HG03064 (cell line): Measurements from ENCODE around the gene TRMT10C.
"Not testable (repeated sequence)": the region's sequence is repeated elsewhere in the genome, so short reads cannot be mapped to it uniquely, and the experiment has no call there.

Experiments
- ATAC-seq: cut with Tn5 transposase; IDR thresholded peaks from one replicate; pipeline ENCODE4 v1.9.1; 2021; ENCODE audit warnings: low read depth; ENCODE audit not compliant: unreplicated experiment

TRMT10C gene

DNA sequence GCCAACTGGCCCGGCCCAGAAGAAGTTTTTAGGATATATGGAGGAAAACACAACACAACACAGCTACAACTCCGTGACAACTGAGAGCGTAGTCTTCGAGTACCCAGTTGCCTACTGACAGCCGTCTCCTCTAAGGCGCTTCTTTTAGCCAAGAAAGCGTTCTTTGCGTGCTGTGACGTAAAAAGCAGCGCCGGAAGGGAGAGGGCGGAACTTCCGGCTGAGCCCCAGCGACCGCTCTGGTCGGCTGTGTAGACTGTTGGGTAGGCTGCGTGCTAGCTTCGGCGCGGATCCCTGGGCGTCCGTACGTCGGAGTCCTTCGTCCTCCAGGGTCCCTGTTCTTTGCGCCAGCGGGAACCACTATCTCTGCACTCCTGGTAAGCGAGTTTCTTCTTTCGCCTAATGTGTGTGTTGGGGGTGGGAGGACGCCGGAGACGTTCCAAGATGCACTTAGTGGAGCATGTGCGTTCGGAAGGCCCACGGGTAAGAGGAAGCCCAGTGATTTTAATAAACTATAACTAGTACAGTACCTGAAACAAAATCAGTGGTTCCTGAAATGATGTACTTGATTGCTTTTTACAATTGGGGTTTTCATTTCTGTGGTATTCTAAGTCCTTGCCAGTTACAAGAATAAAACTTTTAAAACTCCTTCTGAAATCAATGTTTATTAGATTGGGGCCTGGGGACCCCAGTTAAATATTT lies at the start of gene TRMT10C:
TSS of gene TRMT10C (plus strand) at position 239 of the 699 bp plus-strand sequence. CDS start 2,914 bp downstream, outside the sequence.
- peak; percentile 99 for ATAC-seq

DNA sequence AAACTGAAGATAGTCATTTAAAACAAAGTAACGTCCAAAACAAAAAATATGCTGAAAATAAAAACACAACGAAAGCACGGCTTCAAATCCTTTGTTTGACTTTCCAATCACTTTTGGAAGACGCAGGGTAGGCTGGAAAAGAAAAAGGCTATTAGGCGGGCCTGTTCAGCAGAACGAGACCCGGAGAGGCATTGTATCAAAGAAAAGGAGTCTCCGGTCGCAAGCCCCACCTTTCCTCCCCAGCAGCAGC lies 49.3 kb upstream of the TRMT10C start:
- no peak for ATAC-seq

DNA sequence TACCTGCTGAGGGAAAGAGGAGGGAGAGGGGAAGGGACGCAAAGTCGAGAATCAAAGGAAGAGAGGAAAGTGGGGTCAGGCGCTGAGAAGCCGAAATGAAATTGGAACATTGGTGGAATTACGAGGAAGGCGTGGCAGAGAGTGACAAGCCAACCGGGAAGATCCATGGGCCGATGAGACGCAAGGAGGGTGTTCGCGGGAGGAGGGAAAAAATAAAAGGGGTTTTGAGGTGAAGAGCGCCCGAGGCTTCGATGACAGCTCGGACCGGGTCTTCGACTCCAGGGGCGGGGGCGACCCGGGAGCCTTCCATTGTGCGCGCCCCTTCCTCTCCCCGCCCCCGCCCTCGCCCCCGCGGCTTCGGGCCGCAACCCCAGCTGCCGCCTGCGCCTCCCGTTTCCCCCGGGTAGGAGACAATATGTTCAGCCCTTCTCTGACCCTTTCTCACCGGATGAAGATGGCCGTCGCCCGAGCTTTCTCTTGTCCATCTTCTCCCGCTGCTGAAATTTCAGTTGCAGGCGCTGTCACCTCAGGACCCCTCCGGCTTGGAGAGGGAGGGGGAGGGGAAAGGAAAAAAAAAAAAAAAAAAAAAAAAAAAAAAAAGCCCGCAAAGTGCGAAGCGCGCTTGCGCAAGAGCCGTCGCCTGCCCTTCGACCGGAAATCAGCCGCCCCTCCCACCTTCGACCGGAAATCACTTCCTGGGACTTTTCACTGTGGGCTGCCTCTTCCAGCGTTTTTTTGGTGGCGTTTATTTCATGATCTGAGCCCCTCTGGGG lies 48.8 kb upstream of the TRMT10C start, which contains the start of gene SENP7:
TSS of gene SENP7 (minus strand) at position 567 of the 773 bp plus-strand sequence. CDS start at position 485, 82 bp downstream.
- ATAC-seq, result no peak

DNA sequence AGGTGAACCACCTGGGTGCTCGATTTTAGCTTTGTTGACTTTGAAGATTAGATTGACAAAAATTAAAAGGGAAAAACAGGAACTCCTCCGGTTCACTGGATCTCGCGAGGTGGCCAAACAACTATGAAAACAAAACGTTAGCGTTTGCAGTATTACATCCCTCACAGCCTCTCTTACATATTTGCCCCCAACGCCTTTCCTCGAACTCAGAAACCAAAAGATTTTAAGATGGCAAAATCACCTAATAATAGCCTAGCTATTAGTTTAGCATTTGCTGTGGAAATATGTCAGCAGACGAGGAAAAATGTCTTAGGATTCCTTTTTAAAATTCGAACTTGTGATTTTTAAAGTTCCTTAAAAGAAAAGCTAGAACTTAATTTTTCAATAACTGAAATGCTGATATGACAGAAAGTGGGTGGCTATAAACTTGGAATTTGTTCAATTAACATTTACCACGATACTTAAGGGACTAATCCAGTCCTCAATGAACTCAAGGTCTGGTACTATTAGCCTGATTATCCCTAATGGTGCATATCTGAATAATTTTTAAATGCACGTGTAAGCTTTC lies 48.2 kb upstream of the TRMT10C start:
- no peak for ATAC-seq

- ATAC-seq, result peak; percentile 97
These were observed 43.2 kb upstream of the TRMT10C start for GRCh38 chr3:101518421-101518871.

GRCh38 chr3:101519685-101520365 lies 41.8 kb upstream of the TRMT10C start:
- ATAC-seq, result no peak

DNA sequence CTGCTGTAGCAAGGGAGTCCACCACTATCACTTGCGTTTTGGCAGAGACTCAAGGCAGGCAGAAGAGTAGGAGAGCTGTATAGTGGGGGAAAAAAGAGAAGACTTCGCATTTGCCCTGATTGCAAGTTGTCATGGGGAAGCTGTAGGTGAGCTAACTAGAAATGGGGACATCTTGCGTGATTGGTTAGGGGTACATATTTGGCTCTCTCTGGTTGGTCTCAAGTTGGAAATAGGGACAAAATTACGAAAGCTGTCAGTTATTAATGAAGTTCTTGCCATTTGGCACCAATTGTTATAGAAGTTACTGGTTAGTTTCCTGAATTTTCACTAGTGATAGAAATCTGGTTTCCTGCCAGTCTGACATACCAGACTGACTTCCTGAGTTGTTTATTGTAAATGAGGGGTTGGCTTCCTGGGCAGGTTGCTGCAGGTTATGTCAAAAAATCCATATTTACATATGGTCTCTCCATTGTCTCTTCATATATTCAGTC lies 40.4 kb upstream of the TRMT10C start:
- no peak for ATAC-seq

DNA sequence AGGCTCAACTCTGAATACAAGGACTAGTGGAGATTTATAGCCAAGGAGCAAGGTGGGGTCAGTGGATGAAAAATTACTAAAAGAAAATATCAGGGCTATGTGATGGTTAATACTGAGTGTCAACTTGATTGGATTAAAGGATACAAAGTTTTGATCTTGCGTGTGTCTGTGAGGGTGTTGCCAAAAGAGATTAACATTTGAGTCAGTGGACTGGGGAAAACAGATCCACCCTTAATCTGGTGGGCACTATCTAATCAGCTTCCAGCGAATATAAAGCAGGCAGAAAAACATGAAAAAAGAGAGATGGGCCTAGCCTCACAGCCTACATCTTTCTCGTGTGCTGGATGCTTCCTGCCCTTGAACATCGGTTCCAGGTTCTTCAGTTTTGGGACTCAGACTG lies 34.2 kb upstream of the TRMT10C start:
- ATAC-seq, result no peak

- ATAC-seq, result no peak
These were observed 33.8 kb upstream of the TRMT10C start for GRCh38 chr3:101527906-101528305.

DNA sequence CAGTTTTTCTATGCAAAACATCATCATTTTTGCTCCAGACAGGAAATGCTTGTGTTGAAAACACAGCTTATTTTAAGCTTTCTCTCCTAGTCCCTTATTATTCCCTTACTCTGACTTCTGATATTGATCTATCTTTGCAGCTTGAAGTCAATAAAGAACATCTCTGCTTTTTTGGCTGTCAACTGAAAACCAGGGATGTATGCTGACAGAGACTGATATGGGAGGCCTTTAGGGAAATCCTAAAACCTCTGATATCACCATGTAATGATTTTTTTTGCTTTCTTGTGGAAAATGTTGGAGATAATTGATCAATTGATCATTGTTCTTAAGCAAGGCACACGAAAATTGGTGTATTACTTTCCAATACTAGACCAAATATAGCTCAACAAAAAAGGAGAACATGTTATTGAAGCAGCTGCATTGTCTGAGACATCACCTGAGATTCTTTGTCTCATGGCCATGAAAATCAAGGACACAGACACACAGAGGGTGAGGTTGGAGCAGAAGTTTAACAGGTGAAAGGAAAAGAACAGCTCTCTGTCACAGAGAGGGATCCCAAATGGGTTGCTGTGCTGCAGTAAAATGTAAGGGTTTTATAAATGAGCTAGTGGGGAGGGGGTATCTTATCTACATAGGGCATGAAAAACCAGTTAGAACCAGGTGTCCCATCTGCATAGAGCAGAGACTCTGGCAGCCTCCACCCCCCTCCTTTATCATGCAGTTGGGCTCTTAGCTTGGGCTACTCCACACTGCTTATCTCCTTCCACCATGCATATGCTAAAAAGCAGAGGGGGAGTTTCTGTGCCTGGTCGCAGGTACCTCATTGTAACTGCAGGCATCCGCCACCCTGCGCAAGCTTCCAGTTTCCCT lies 31.6 kb upstream of the TRMT10C start:
- ATAC-seq, result no peak

GRCh38 chr3:101530686-101531047 lies 31.0 kb upstream of the TRMT10C start:
- ATAC-seq, result no peak

GRCh38 chr3:101531473-101532086 lies 30.1 kb upstream of the TRMT10C start:
- ATAC-seq, result no peak

GRCh38 chr3:101532783-101533602 lies 28.7 kb upstream of the TRMT10C start:
- ATAC-seq, result no peak

- no peak for ATAC-seq
These were observed 28.1 kb upstream of the TRMT10C start for GRCh38 chr3:101533603-101533968.

DNA sequence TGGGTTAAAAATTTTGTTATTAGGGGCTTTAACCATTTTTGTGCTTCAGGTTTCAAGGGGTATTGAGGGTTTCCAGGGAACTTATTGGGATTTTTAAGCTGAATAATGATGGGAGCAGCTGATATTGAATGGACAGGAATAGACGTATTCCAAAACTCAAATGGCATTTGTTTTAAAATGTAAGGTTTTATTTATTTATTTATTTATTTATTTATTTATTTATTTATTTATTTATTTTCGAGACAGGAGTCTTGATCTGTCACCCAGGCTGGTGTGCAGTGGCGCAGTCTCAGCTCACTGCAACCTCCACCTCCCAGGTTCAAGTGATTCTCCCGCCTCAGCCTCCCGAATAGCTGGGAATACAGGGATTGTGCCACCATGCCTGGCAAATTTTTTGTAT lies 26.4 kb upstream of the TRMT10C start:
- no peak for ATAC-seq

DNA sequence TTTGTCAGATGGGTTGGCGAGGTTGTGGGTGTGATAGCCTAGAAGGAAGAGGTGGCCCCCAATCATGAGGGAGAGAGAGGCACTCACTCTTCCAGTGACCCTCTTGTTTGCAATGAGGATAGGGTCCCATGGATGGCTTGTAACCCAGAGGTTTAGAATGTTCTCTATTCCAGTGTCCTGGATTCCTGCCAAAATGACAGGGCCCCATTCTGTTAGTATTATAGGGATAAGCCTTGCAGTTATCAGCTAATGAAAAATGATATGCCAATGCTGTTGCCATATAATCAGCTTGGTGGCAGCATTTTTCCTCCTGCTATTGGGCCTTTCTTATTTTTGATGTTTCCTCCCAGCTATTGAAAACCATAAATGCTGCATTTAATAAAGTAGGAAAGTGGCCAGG lies 25.4 kb upstream of the TRMT10C start:
- no peak for ATAC-seq

DNA sequence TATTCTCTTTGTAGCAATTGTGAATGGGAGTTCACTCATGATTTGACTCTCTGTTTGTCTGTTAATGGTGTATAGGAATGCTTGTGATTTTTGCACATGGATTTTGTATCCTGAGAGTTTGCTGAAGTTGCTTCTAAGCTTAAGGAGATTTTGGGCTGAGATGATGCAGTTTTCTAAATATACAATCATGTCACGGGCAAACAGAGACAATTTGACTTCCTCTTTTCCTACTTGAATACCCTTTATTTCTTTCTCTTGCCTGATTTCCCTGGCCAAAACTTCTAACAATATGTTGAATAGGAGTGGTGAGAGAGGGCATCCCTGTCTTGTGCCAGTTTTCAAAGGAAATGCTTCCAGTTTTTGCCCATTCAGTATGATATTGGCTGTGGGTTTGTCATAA lies 24.7 kb upstream of the TRMT10C start:
- ATAC-seq, result not testable (repeated sequence)

GRCh38 chr3:101542957-101543356 lies 18.7 kb upstream of the TRMT10C start:
- ATAC-seq, result no peak
